PFSK-1 (cell line): ENCODE results near the gene INO80C.

Experiments
- FOXP2 ChIP-seq: optimal IDR thresholded peaks from 2 replicates; pipeline ENCODE3; 2011; ENCODE audit warnings: borderline replicate concordance, control low read depth, inconsistent platforms; ENCODE audit not compliant: insufficient read depth; ENCODE audit errors: extremely low read length, extremely low read depth
- POLR2AphosphoS5 ChIP-seq: IDR thresholded peaks from 2 replicates; pipeline ENCODE4 v1.6.1; 2012; ENCODE audit warnings: low read depth, mild to moderate bottlenecking, control low read depth, low read length, moderate library complexity
- SIN3A ChIP-seq: IDR thresholded peaks from 2 replicates; pipeline ENCODE4 v1.6.1; 2012; ENCODE audit warnings: mild to moderate bottlenecking, low read length, moderate library complexity, borderline replicate concordance; ENCODE audit not compliant: insufficient read depth
- TAF1 ChIP-seq: IDR thresholded peaks from 2 replicates; pipeline ENCODE4 v1.6.1; 2012; ENCODE audit warnings: low read length, control low read depth, borderline replicate concordance; ENCODE audit not compliant: insufficient read depth
- TF ChIP-seq, protein P1 (sequence below), 2 experiments: IDR thresholded peaks; 2 replicates each; pipeline versions ENCODE4 v1.6.1 to v1.8.0; 2011 to 2012; ENCODE audit warnings: low read depth in 2 of 2, low read length in 2 of 2, control low read depth in 1 of 2, inconsistent platforms in 1 of 2, mild to moderate bottlenecking in 1 of 2, moderate library complexity in 1 of 2; ENCODE audit not compliant: insufficient read depth in 1 of 2

Gene INO80C

DNA sequence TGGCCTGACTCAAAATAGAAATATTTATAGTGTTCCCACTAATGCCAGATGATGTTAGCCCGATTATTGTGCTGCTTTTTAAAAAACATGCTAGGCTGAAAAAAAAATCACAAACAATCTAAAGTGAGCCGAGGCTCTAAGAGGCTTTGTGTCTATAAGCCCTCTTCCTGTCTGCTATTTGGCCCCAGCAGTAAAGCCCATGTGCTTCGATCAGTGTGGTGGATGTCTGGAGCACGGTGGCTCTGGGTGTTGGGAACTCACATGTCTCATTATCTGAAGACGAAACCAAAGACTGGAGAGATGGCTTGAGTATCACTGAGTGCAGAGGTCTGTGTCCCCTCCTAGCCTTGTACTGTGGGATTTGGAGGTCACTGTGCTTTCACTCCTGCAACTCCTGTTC, 55.1 kb downstream of the INO80C start:
- TF ChIP-seq POLR2AphosphoS5 (no peak), FOXP2 (no peak), TAF1 (no peak), SIN3A (no peak)
- TF ChIP-seq, protein P1, sequence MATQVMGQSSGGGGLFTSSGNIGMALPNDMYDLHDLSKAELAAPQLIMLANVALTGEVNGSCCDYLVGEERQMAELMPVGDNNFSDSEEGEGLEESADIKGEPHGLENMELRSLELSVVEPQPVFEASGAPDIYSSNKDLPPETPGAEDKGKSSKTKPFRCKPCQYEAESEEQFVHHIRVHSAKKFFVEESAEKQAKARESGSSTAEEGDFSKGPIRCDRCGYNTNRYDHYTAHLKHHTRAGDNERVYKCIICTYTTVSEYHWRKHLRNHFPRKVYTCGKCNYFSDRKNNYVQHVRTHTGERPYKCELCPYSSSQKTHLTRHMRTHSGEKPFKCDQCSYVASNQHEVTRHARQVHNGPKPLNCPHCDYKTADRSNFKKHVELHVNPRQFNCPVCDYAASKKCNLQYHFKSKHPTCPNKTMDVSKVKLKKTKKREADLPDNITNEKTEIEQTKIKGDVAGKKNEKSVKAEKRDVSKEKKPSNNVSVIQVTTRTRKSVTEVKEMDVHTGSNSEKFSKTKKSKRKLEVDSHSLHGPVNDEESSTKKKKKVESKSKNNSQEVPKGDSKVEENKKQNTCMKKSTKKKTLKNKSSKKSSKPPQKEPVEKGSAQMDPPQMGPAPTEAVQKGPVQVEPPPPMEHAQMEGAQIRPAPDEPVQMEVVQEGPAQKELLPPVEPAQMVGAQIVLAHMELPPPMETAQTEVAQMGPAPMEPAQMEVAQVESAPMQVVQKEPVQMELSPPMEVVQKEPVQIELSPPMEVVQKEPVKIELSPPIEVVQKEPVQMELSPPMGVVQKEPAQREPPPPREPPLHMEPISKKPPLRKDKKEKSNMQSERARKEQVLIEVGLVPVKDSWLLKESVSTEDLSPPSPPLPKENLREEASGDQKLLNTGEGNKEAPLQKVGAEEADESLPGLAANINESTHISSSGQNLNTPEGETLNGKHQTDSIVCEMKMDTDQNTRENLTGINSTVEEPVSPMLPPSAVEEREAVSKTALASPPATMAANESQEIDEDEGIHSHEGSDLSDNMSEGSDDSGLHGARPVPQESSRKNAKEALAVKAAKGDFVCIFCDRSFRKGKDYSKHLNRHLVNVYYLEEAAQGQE (IDR thresholded peaks at IDR 0.05; ENCODE audit: insufficient read depth in 1 of 2, low read depth in 2 of 2, low read length in 2 of 2): no peak

DNA sequence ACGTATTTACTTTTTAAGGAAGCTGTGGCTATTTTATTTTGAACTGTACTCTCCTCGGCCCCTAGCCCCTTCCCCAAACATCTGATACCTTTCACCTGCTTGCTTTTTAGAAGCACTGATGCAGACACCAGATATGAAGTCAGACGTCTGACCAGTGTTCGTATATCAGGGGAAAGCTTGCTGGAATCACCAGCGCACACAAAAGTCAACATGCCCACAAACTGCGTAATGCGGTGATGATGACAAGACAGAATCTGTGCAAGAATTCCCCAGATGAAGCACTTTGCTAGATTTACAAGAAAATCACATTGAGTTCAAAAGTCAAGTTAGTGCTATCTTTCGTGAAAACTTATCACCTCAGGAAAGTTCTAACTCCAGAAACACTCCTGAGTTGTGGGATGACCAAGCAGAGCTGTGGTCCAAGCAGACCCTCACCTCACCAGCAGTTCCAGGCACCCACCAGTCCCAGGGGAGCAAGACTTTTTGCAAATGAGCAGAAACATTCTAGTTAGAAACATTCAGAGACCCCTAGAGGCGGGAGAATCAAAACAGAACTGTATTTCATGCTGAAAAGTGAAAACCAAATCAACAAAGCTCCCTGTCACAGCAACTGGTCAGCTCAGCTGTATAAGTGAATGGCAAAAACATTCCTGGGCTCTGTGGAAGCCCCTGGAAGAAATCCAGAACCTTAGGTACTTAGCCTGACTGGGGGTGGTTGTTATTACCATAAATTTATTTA, 55.7 kb downstream of the INO80C start:
- TF ChIP-seq TAF1 (no peak), POLR2AphosphoS5 (no peak), SIN3A (no peak), FOXP2 (no peak)
- TF ChIP-seq, protein P1 (IDR thresholded peaks at IDR 0.05; ENCODE audit: insufficient read depth in 1 of 2, low read depth in 2 of 2, low read length in 2 of 2): no peak

DNA sequence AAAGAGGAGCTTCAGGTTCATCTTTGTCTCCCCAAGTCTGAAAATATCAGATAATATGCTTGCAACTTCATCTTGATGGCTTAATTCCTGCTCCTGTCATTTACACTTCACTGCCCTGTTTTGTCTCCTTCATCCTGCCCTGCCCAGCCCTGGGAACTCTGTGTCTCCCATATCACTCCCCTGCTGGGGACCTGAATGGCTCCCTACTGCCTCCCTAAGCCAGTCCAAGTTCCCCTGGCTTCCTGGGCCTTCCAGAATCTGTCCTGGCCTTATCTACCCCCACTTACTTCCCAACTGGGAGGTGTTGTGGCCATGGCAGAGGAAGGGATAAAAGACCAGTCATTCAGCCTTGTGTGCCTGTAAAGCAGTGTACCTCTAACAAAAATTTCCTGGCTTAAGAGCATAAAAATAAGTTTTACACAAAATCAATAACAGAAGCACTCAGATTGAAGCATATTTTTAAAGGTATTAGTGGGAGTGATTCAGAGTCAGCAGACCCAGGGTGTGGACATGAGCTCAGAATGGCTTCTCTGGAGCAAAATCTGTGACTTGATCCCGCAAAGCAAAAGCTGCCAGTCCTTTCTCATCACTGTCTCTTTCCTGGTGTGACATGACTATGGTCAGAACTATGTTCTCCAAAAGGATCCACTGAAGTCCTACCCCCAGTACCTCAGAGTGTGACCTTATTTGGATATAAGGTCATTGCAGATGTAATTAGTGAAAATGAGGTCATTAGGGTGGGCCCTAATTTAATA, 59.1 kb downstream of the INO80C start:
- TF ChIP-seq TAF1 (no peak), POLR2AphosphoS5 (no peak), FOXP2 (no peak), SIN3A (no peak)
- TF ChIP-seq, protein P1 (IDR thresholded peaks at IDR 0.05; ENCODE audit: insufficient read depth in 1 of 2, low read depth in 2 of 2, low read length in 2 of 2): no peak

DNA sequence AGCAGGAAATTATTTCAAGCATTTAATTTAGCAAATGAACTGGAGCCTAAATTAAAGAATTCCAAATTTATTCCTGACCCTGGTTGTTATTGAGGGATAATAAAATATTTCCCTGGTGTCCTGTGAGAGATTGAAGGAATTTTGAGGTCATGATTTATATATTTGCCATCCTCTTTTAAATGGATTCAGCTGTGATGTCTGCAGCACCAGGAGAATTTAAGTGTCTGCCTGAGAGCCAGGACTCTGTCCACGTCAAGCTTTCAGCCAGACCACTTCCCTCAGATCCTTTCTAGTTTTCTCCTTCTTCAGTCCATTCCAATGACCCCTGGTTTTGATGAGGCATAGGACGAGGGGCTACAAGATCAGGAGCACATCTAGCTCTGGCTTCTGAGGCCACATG, 59.9 kb downstream of the INO80C start:
- TF ChIP-seq FOXP2 (no peak), POLR2AphosphoS5 (no peak), TAF1 (no peak), SIN3A (no peak)
- TF ChIP-seq, protein P1 (IDR thresholded peaks at IDR 0.05; ENCODE audit: insufficient read depth in 1 of 2, low read depth in 2 of 2, low read length in 2 of 2): no peak
